GM19468 (cell line): ENCODE results near the gene NR4A3.
A peak's percentile ranks its signal among the peaks of the same experiment; 100 is the strongest.
"Not testable (repeated sequence)": the region's sequence is repeated elsewhere in the genome, so short reads cannot be mapped to it uniquely, and the experiment has no call there.

Experiments
- ATAC-seq: cut with Tn5 transposase; IDR thresholded peaks from one replicate; pipeline ENCODE4 v1.9.1; 2021; ENCODE audit warnings: mild to moderate bottlenecking, moderate library complexity, moderate number of reproducible peaks; ENCODE audit not compliant: unreplicated experiment; ENCODE audit errors: extremely low read depth

The NR4A3 gene

DNA sequence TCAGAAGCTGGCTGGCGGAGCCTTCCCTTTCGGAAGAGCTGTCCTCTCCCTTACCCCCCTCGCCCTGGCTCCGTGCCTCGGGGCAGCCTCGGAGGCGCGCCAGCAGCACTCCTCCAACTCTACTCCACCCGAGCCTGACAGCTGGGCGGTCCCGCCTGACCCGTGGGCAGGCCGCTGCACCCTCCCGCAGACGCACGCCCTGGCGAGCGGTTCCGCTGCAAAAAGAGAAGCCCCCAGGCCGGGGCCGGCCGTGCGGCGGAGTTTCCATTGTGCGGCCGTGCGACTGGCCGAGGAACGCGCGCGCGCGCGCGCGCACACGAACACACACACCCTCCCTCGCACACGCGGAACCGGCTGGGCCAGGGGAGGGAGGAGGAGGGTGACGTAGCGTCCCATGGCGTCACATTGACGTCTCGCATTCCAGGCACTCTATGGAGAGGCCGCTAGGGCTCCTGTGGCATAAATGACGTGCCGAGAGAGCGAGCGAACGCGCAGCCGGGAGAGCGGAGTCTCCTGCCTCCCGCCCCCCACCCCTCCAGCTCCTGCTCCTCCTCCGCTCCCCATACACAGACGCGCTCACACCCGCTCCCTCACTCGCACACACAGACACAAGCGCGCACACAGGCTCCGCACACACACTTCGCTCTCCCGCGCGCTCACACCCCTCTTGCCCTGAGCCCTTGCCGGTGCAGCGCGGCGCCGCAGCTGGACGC, at the start of gene NR4A3:
Gene NR4A3 (plus strand): TSS at position 490 of the 713 bp plus-strand sequence. CDS start 6,158 bp downstream, outside the sequence.
- ATAC-seq = peak; percentile 7

GRCh38 chr9:99773468-99774138, 48.1 kb upstream of the NR4A3 start:
- ATAC-seq = no peak

GRCh38 chr9:99778308-99778707, 43.4 kb upstream of the NR4A3 start:
- no peak for ATAC-seq

DNA sequence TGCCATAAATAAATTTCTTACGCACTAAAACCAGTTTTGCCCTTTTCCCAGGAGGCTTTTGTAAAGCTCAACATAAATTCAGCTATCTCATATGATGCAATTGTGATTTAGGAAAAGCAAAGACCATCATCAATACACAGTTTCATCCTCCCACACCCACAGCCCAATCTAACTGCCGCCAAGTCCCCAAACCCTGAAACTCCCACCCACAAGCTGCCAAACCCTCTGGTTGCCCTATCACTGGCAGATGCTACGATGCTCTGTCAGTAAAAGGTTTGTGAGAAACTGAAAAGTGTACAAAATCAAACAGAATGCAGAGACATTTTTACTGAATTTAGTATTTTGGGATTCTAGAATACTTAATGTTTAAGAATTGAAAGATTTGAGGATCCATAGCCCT, 42.8 kb upstream of the NR4A3 start:
- no peak for ATAC-seq

- no peak for ATAC-seq
These were observed 42.4 kb upstream of the NR4A3 start for GRCh38 chr9:99779277-99779676.

DNA sequence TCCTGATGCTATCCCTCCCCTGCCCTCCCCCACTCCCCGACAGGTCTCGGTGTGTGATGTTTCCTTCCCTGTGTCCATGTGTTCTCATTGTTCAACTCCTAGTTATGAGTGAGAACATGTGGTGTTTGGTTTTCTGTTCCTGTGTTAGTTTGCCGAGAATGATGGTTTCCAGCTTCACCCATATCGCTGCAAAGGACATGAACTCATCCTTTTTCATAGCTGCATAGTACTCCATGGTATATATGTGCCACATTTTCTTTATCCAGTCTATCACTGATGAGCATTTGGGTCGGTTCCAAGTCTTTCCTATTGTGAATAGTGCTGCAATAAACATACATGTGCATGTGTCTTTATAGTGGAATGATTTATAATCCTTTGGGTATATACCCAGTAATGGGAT, 39.3 kb upstream of the NR4A3 start:
- not testable (repeated sequence) for ATAC-seq

- no peak for ATAC-seq
These were observed 38.5 kb upstream of the NR4A3 start for GRCh38 chr9:99782962-99783718.

GRCh38 chr9:99783799-99784198, 37.9 kb upstream of the NR4A3 start:
- no peak for ATAC-seq

GRCh38 chr9:99785010-99785590, 36.6 kb upstream of the NR4A3 start:
- ATAC-seq = no peak

DNA sequence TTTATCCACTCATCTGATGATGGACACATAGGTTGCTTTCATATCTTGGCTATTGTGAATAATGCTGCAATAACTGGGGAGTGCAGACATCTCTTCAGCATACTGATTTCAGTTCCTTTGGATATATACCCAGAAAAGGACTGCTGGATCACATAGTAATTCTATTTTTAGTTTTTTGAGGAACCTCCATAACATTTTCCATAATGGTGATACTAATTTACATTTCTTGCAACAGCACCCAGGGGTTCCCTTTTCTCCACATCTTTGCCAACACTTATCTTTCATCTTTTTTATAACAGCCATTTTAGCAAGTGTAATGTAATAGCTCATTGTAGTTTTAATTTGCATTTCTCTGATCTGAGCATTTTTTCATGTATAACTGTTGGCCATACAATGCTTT, 34.1 kb upstream of the NR4A3 start:
- ATAC-seq = no peak

DNA sequence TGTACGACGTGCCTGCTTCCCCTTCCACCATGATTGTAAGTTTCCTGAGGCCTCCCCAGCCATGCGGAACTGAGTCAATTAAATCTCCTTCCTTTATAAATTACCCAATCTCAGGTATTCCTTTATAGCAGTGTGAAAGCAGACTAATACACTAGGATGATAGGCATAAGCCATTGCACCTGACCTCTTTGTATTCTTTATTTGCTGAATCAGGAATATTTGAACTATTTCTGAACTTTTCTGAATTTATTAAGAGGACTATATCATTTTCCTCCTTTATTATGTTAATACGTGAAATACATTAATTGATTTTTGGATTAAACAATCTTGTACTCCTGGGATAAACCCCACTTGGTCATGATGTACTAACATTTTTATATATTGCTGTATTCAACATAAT, 28.2 kb upstream of the NR4A3 start:
- ATAC-seq = no peak

- ATAC-seq = no peak
These were observed 25.5 kb upstream of the NR4A3 start for GRCh38 chr9:99796231-99796630.

- ATAC-seq = no peak
These were observed 19.9 kb upstream of the NR4A3 start for GRCh38 chr9:99801775-99802174.

DNA sequence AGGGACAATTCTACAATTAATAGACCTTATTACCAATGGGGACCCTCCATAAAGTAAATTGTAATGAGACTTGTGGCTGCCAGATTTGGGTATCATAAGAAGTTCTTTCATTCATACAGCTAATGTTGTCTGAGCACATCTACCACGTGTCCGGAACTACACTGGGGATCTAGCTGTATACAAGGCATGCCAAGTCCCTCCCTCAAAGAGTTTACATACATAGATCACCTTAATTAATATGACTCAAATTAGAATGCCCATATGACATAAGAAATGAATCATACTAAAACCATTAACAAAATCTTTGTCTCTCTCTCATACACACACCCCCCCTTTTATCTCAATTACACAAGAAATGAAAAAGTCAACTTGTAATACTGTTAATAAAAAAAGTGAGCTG, 18.0 kb upstream of the NR4A3 start:
- ATAC-seq = no peak

DNA sequence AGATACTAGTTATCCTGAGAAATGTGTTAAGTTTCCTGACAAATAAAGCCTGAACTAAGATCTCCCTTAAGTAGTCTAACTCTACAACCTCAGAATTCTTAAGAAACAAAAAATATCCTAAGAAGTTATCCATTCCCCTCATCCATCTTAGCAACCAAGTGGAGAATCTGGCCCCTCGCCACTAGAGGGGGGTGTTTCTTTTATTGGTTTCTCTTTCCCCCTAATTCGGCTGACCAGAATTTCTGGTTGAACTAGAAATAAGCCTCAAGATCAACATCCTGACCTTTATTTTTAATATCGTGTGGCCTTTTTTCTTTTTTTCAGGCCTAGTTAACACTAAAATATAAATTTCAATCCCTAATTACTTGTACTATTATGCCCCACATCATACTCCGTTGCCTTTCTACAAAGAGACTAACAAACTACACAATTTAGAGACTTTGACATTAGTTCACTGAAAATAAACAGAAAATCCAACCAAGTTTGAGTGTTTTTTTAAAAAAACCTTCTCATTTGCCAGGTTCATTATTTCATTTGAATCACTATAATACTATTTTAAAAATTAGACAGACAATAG, 14.3 kb upstream of the NR4A3 start:
- no peak for ATAC-seq

GRCh38 chr9:99807956-99808355, 13.7 kb upstream of the NR4A3 start:
- no peak for ATAC-seq

- ATAC-seq = no peak
These were observed 13.2 kb upstream of the NR4A3 start for GRCh38 chr9:99808454-99808853.

DNA sequence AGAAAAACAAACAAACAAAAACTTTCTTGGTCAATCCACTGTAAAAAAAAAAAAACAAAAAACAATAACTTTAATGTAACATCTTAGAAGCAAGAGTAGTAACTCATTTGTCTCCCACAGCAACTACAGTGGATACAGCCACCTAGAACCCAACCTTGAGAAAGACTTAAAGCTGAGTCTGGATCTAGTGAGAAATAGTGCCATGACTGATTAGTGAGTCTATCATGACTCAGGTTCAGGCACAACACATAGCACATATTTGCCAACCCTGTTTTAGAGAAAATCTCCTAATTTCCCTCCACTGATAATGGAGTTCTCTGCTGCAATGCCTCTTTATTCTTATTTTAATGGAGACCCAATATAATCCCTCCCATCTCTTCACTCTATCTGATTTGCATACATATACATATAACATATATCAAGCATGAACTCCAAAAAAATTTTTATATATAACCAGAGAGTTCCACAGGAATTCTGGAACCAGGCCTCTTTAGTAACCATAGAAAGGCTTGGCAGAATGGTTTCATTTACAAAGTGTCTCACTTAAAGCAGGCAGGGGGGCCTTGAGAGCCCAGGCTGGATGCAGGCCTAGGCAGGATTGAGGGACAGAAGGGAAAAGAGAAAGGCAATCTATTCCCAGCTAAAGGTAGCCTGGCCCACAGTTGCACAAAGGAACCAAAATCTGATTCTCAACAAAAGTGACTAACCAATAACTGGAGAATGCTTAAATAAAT, 11.9 kb upstream of the NR4A3 start:
- ATAC-seq = no peak

DNA sequence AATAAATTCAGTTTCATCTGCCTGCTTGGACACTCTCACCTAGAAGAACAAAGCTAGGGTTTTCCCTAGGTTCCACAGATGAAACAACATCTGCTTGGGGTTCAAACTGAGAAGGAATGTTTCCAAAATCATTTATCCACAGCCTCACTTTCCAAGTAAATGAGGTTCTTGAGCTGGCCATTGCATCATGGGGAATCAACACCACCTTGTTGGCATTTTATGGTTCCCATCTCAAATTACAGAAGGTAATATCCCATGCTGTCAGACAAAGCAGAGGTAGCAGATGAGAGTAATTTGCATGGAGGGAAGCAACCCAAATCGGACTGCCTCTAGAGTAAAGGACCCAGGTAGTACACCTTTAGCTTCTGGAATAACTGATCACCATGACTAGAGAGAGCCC, 10.5 kb upstream of the NR4A3 start:
- ATAC-seq = no peak
